K562 (cell line): ENCODE data around the gene CLEC12A. TPM values are rescaled to one million over a fixed set of nuclear protein-coding genes. Genes with fewer than 3 reads are reported as not detected.

Experiments
- ATAC-seq: fragments of 200-7000 bp; cut with Tn5 transposase; 3 replicates; pipeline ENCODE4 v1.9.1; 2020; ENCODE audit warnings: moderate library complexity
- BruUV-seq: library from RNA; stranded (reverse); fragments of 400-500 nt; replicated peaks from 2 replicates; lab custom pipeline; 2021; lab: Mats Ljungman, UMichigan
- CTCF ChIA-PET: fragments of 300-600 bp; formaldehyde crosslinking; extraction: SDS; loops from one replicate; lab custom pipeline; 2021; ENCODE audit warnings: low intra/inter-chr PET ratio; lab: Yijun Ruan, JAX
- POLR2A ChIA-PET: fragments of 300-600, 350-650 bp; sonication (Branson Sonifier 250); formaldehyde crosslinking; extraction: SDS; loops from one replicate; lab custom pipeline; 2021; ENCODE audit warnings: antibody characterized with exemption, inconsistent platforms; lab: Yijun Ruan, JAX
- DNase-seq, 4 experiments: peaks; one replicate each; pipeline versions ENCODE4 v3.0.0 to v3.0.0-alpha.2; 2011 to 2018; ENCODE audit warnings: low spot score in 3 of 4, mixed read lengths in 3 of 4; ENCODE audit errors: extremely low read depth in 1 of 4
- FAIRE-seq: peaks from 2 replicates; lab custom pipeline; 2011; peaks lifted over from hg19 to GRCh38; lab: Jason Lieb, UNC
- H2AFZ ChIP-seq: 2 replicates; pipeline ENCODE4 v1.6.0; 2011; ENCODE audit warnings: low read depth, low read length, control low read depth, inconsistent platforms
- H3K27ac ChIP-seq: fragments of 200-600 bp; 3 replicates; pipeline ENCODE4 v1.8.0; 2011; ENCODE audit warnings: low read depth, mild to moderate bottlenecking, control low read depth, inconsistent platforms, low read length, moderate library complexity, mixed read lengths; ENCODE audit errors: extremely low read depth
- H3K27me3 ChIP-seq, 2 experiments: fragments of 300-600 bp in 1 of 2; 2 replicates in 1 of 2; 3 replicates in 1 of 2; pipeline versions ENCODE4 v1.6.0 to v1.8.0; 2011; ENCODE audit warnings: inconsistent platforms in 2 of 2, low read length in 2 of 2, mild to moderate bottlenecking in 1 of 2, mixed read lengths in 1 of 2, moderate library complexity in 1 of 2; ENCODE audit not compliant: control insufficient read depth in 2 of 2, insufficient read depth in 2 of 2
- H3K36me3 ChIP-seq: fragments of 300-600 bp; 3 replicates; pipeline ENCODE4 v1.8.0; 2011; ENCODE audit warnings: mild to moderate bottlenecking, low read length, inconsistent platforms; ENCODE audit not compliant: control insufficient read depth, insufficient read depth
- H3K4me1 ChIP-seq, 2 experiments: fragments of 200-600 bp in 1 of 2; replicated peaks in 1 of 2; 2 replicates in 1 of 2; 3 replicates in 1 of 2; pipeline versions ENCODE4 v1.5.1 to v1.8.0; 2011; ENCODE audit warnings: inconsistent platforms in 2 of 2, low read length in 2 of 2, mild to moderate bottlenecking in 1 of 2, mixed read lengths in 1 of 2, moderate library complexity in 1 of 2; ENCODE audit not compliant: control insufficient read depth in 2 of 2, insufficient read depth in 2 of 2
- H3K4me2 ChIP-seq: 2 replicates; pipeline ENCODE4 v1.6.1; 2011; ENCODE audit warnings: low read length, control low read depth, inconsistent platforms, mixed read lengths; ENCODE audit not compliant: insufficient read depth
- H3K4me3 ChIP-seq: fragments of 200-600 bp; sonication (generic), shearing (Covaris generic); 2 replicates; pipeline ENCODE4 v1.5.1; 2016; ENCODE audit warnings: control low read depth, inconsistent platforms
- H3K79me2 ChIP-seq: fragments of 200-600 bp; 3 replicates; pipeline ENCODE4 v1.8.0; 2011; ENCODE audit warnings: low read length, inconsistent platforms; ENCODE audit not compliant: control insufficient read depth, insufficient read depth
- H3K9ac ChIP-seq, 2 experiments: 2 replicates each; pipeline versions ENCODE4 v1.6.0 to v1.6.1; 2011; ENCODE audit warnings: low read depth in 2 of 2, low read length in 2 of 2, control low read depth in 1 of 2, inconsistent platforms in 1 of 2, mild to moderate bottlenecking in 1 of 2, mixed read lengths in 1 of 2; ENCODE audit not compliant: insufficient read depth in 1 of 2
- H3K9me1 ChIP-seq: one replicate; pipeline ENCODE4 v1.6.0; 2011; ENCODE audit warnings: inconsistent platforms, mild to moderate bottlenecking, low read length, moderate library complexity; ENCODE audit not compliant: control insufficient read depth, insufficient read depth
- H3K9me3 ChIP-seq: replicated peaks from 2 replicates; pipeline ENCODE4 v1.5.1; 2011; ENCODE audit warnings: low read depth, low read length, inconsistent platforms; ENCODE audit not compliant: control insufficient read depth, insufficient read depth
- H4K20me1 ChIP-seq: replicated peaks from 2 replicates; pipeline ENCODE4 v1.6.1; 2011; ENCODE audit warnings: low read length, inconsistent platforms, mixed read lengths; ENCODE audit not compliant: control insufficient read depth, insufficient read depth
- BHLHE40 ChIP-seq: IDR thresholded peaks from 2 replicates; pipeline ENCODE4 v1.6.1; 2011; ENCODE audit warnings: low read length, improper control_type of control experiment
- CREBBP ChIP-seq: IDR thresholded peaks from one replicate; pipeline ENCODE4 v1.6.1; 2012; ENCODE audit warnings: low read depth, mild to moderate bottlenecking, control low read depth, inconsistent platforms, low read length
- CSDE1 ChIP-seq, 2 experiments: fragments of 450-650 bp; IDR thresholded peaks; 2 replicates each; pipeline ENCODE4 v1.6.1; 2016; ENCODE audit warnings: mild to moderate bottlenecking in 1 of 2
- ETV5 ChIP-seq: sonication (generic); formaldehyde crosslinking; IDR thresholded peaks from 2 replicates; pipeline ENCODE4 v1.4.0; 2020; ENCODE audit warnings: low read depth, mild to moderate bottlenecking, missing genetic modification reagents
- FOXP4 ChIP-seq: sonication (generic); formaldehyde crosslinking; IDR thresholded peaks from 2 replicates; pipeline ENCODE4 v1.8.0; 2022; ENCODE audit warnings: mild to moderate bottlenecking, missing genetic modification reagents, borderline replicate concordance
- HDAC2 ChIP-seq: fragments of 450-650 bp; IDR thresholded peaks from 2 replicates; pipeline ENCODE4 v1.6.1; 2016; ENCODE audit warnings: mild to moderate bottlenecking
- JUN ChIP-seq, 2 experiments: sonication (generic) in 1 of 2; formaldehyde crosslinking in 1 of 2; IDR thresholded peaks; 2 replicates each; pipeline versions ENCODE4 v1.6.1 to v1.8.0; 2012 to 2022; ENCODE audit warnings: borderline replicate concordance in 2 of 2, mild to moderate bottlenecking in 2 of 2, improper control_type of control experiment in 1 of 2, low read depth in 1 of 2, low read length in 1 of 2, missing genetic modification reagents in 1 of 2
- KAT8 ChIP-seq: fragments of 450-650 bp; IDR thresholded peaks from 2 replicates; pipeline ENCODE4 v1.6.1; 2016; ENCODE audit warnings: low read depth, mild to moderate bottlenecking
- KDM5B ChIP-seq: fragments of 200-600 bp; sonication (generic); IDR thresholded peaks from 2 replicates; pipeline ENCODE4 v1.6.1; 2012; ENCODE audit warnings: low read depth, mild to moderate bottlenecking, moderate library complexity, low read length, control low read depth, inconsistent platforms; ENCODE audit not compliant: insufficient replicate concordance
- MLLT1 ChIP-seq, 2 experiments: fragments of 450-650 bp; IDR thresholded peaks; 2 replicates each; pipeline ENCODE4 v1.6.1; 2016
- MTA2 ChIP-seq: fragments of 450-650 bp; IDR thresholded peaks from 2 replicates; pipeline ENCODE4 v1.6.1; 2016; ENCODE audit warnings: low read depth
- POLR3G ChIP-seq: IDR thresholded peaks from 2 replicates; pipeline ENCODE4 v1.6.1; 2011; ENCODE audit not compliant: insufficient read length, insufficient replicate concordance; ENCODE audit errors: extremely low read depth
- RBM34 ChIP-seq: fragments of 200-400 bp; formaldehyde crosslinking; IDR thresholded peaks from 2 replicates; pipeline ENCODE4 v1.6.1; 2018; ENCODE audit warnings: low read length, borderline replicate concordance; ENCODE audit not compliant: insufficient read depth
- STAT5A ChIP-seq: IDR thresholded peaks from 2 replicates; pipeline ENCODE4 v1.6.1; 2012; ENCODE audit warnings: low read length, inconsistent platforms, borderline replicate concordance
- TRIM24 ChIP-seq, 2 experiments: fragments of 450-650 bp; IDR thresholded peaks; 2 replicates each; pipeline ENCODE4 v1.6.1; 2016
- ZNF717 ChIP-seq: fragments of 250-450 bp; sonication (Bioruptor Pico); IDR thresholded peaks from 2 replicates; pipeline ENCODE4 v1.5.0; 2021
- WGBS: fragments of 100-300 bp; shearing (Covaris generic); methylation state at CpG from one replicate; pipeline ENCODE4 v1.1.6; 2016; ENCODE audit warnings: low coverage, mixed read lengths; ENCODE audit not compliant: insufficient coverage; ENCODE audit errors: missing lambda C conversion rate; 5-methylcytosine and 5-hydroxymethylcytosine counted together
- in situ Hi-C: fragments of 300-500 bp; cut with MboI; formaldehyde crosslinking; loops from 4 replicates; pipeline ENCODE4 v1.15.0; 2018; ENCODE audit warnings: inconsistent platforms, mixed read lengths
- intact Hi-C: fragments of 100-400 bp; cut with micrococcal nuclease; formaldehyde crosslinking; loops from 2 replicates; pipeline ENCODE4 v1.14.2; 2022
- polyA plus RNA-seq, 8 experiments: library from polyadenylated mRNA; depleted of rRNA in 4 of 8; stranded (reverse) in 5 of 8; unstranded in 3 of 8; fragments of >200 nt; fragmentation: Nextera tagmentation in 2 of 8; fragmentation: Illumina TruSeq in 1 of 8; extraction: Ambion mirVana in 2 of 8; extraction: Trizol in 1 of 8; gene quantifications; 2 replicates each; pipeline versions ENCODE4 v1.2.1 to v1.2.3, GENCODE V29; 2011 to 2014; ENCODE audit warnings: inconsistent platforms in 1 of 8, missing spikeins in 1 of 8
- total RNA-seq, 7 experiments: library from RNA; depleted of rRNA in 6 of 7; stranded (reverse); fragments of >200 nt in 6 of 7; fragmentation: Illumina TruSeq in 2 of 7; extraction: Trizol in 2 of 7; gene quantifications; 2 replicates each; pipeline versions ENCODE4 v1.2.1 to v1.2.3, GENCODE V29; 2011 to 2021; ENCODE audit warnings: low replicate concordance in 1 of 7
- TF ChIP-seq, protein P1 (sequence below): fragments of 450-650 bp; formaldehyde crosslinking; IDR thresholded peaks from 2 replicates; pipeline ENCODE4 v1.4.0; 2020; ENCODE audit warnings: mild to moderate bottlenecking

Gene CLEC12A
- total and polyA plus RNA-seq, 9 of the 15 experiments (the other 6 are each of a cell fraction or from before 2014, with no cell fraction given), result not detected

DNA sequence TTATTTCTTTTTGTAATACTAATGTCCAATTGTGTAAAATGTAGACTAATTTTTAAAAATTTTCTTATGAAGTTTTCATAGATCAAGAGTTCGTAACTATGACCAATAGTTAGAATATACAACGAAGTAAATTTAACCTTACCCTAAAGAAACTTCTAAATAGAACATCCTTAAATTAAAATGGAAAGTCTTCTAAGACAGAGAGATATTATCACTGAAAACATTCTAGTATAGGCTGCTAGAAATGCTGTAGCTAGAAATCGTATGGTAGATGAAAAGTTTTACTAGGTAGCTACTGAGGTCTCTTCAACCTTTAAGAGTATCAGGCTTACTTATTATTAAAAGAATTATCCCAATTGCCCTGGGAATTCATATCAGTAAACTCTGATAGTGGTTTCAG is 40.0 kb upstream of the CLEC12A start:
- 11% methylated on average over 3 of the region's 3 CpGs for WGBS
- CTCF ChIA-PET, result no interaction called here
- TF ChIP-seq STAT5A, result no peak
- TF ChIP-seq FOXP4 (CRISPR knock-in tag), result no peak
- TF ChIP-seq TRIM24 (IDR thresholded peaks at IDR 0.05), result no peak
- TF ChIP-seq ETV5, result no peak
- TF ChIP-seq MLLT1 (IDR thresholded peaks at IDR 0.05), result no peak
- no peak for TF ChIP-seq MTA2
- no peak for TF ChIP-seq KAT8
- TF ChIP-seq BHLHE40, result no peak
- TF ChIP-seq, protein P1, sequence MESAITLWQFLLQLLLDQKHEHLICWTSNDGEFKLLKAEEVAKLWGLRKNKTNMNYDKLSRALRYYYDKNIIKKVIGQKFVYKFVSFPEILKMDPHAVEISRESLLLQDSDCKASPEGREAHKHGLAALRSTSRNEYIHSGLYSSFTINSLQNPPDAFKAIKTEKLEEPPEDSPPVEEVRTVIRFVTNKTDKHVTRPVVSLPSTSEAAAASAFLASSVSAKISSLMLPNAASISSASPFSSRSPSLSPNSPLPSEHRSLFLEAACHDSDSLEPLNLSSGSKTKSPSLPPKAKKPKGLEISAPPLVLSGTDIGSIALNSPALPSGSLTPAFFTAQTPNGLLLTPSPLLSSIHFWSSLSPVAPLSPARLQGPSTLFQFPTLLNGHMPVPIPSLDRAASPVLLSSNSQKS (CRISPR knock-in tag), result no peak
- TF ChIP-seq ZNF717 (CRISPR knock-in tag), result no peak
- TF ChIP-seq CSDE1 (IDR thresholded peaks at IDR 0.05), result no peak
- TF ChIP-seq KDM5B, result no peak
- TF ChIP-seq CREBBP, result no peak
- TF ChIP-seq JUN (IDR thresholded peaks at IDR 0.05; ENCODE audit: borderline replicate concordance, low read depth, low read length), result no peak
- TF ChIP-seq JUN (CRISPR knock-in tag; IDR thresholded peaks at IDR 0.05; ENCODE audit: borderline replicate concordance), result no peak
- no peak for TF ChIP-seq POLR3G
- TF ChIP-seq RBM34, result no peak
- no peak for TF ChIP-seq HDAC2

More for the DNA sequence above, 40.0 kb upstream of the CLEC12A start:
- no peaks in the 10 kb centered on the region for H3K9me3 ChIP-seq
- H3K27ac ChIP-seq, result no peak overlapping the region
- H3K4me1 ChIP-seq, result no peaks in the 10 kb centered on the region
- H3K27me3 ChIP-seq, result no peaks in the 10 kb centered on the region
- no peak overlapping the region for H3K4me2 ChIP-seq
- in situ Hi-C loops (loop anchor here (10.0 kb wide), 1 partner anchor 96 kb away; no protein-coding TSS in a partner anchor), intact Hi-C loops (loop anchor here (10.0 kb wide), 1 partner anchor 64 kb away; the partner anchor contains the start of gene CLEC1B)
- no peaks in the 10 kb centered on the region for H3K79me2 ChIP-seq
- H3K36me3 ChIP-seq, result no peaks in the 10 kb centered on the region
- POLR2A ChIA-PET, result no interaction called here
- H4K20me1 ChIP-seq, result no peaks in the 10 kb centered on the region
- no peak for ATAC-seq
- no peak overlapping the region for H3K4me3 ChIP-seq
- H3K9ac ChIP-seq, result no peak overlapping the region
- no TSS peak for BruUV-seq
- H3K9me1 ChIP-seq, result no peaks in the 10 kb centered on the region
- FAIRE-seq, result no peak
- H2AFZ ChIP-seq, result no peak overlapping the region
- DNase-seq, result no peak
